GM20431 (cell line): ENCODE measurements around the gene DNAJC27.

Experiments used
- in situ Hi-C: fragments of 300-500 bp; cut with MseI, MboI; formaldehyde crosslinking; loops from one replicate; pipeline ENCODE4 v1.15.0; 2020; ENCODE audit warnings: low sequenced_read_pairs; ENCODE audit not compliant: unreplicated experiment

The DNAJC27 gene

GRCh38 chr2:24972315-24972961 is 683 bp upstream of the DNAJC27 start:
- in situ Hi-C loops, result no loop called here

DNA sequence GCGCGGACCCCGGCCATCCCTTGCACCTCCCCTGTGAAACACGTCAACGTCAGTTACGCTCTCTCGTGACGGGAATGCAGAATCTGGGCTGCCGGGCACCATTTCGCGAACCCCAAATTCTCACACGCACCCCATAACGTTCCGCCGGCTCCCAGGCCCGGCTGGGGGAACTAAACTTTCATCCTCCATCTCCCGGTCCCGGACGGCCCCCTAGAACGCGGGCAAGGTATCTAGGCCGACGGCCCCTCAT is 544 bp downstream of the DNAJC27 start:
- in situ Hi-C loops, result no loop called here

DNA sequence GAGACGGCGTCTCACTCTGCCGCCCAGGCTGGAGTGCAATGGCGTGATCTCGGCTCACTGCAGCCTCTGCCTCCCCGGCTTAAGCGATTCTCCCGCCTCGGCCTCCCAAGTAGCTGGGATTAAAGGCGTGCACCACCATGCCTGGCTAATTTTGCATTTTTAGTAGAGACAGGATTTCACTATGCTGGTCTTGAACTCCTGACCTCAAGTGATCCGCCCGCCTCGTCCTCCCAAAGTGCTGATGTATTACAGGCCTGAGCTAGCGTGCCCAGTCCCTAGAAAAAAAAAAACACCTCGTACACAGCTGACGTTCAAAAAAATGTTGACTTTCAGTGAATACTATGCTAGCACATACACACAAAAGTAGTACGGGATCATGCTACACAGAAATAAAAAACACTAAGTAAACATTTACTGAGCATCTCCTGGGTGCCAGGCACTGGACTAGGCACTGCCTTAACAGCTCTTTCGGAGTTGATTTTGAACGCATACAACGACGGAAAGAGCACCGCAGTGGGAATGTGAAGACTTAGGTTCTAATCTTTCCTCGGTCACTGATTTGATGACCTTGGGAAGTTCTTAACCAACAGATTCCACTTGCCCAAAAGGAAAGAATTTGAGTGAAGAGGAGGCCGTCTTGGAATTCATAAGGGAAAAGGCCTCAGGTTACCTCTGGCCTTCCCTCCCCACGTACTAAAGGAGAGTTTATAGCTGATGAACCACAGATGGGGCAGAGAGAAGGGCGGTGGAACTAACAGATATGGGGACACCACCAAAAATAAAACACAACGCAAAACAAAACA is 1.1 kb downstream of the DNAJC27 start:
- in situ Hi-C loops, result no loop called here

GRCh38 chr2:24969784-24970183 is 2.0 kb downstream of the DNAJC27 start:
- in situ Hi-C loops, result no loop called here

- in situ Hi-C loops, result no loop called here
Observed at GRCh38 chr2:24961903-24962302, 9.9 kb downstream of the DNAJC27 start.

DNA sequence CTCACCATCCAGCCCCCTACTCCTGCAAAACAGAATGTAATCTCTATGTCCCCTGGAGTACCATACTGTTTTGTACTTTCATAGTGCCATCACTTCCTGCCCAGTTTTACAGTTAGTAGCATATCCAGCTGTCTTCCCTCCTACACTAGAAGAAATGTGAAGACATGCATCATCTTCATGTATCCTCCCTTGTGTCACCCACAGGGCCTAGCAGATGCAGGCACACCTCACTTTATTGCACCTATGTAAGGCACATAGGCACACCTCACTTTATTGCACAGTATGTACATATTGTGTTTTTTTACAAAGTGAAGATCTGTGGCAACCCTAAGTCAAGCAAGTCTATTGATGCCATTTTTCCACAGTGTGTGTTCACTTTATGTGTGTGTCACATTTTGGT is 12.0 kb downstream of the DNAJC27 start:
- in situ Hi-C loops, result no loop called here

- in situ Hi-C loops, result no loop called here
Observed at GRCh38 chr2:24958411-24958935, 13.3 kb downstream of the DNAJC27 start.

DNA sequence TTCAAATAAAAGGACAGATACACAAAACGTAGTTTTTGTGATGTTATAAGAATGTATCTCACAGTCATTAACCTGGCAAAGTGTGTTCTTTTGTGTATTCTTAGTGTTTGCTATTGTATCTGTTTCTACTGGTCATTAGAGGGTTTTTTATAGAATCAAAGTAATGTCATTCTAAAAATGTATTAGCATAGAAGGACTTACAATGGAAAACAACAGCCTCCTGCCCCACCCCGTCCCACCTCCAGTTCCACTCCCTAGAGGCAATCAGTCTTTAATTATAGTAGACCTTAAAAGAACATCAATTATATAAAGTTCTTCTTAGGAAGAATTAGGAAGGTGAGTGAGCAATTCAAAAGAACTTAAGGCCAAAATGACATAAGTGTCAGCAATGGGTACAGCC is 13.8 kb downstream of the DNAJC27 start:
- in situ Hi-C loops, result no loop called here

DNA sequence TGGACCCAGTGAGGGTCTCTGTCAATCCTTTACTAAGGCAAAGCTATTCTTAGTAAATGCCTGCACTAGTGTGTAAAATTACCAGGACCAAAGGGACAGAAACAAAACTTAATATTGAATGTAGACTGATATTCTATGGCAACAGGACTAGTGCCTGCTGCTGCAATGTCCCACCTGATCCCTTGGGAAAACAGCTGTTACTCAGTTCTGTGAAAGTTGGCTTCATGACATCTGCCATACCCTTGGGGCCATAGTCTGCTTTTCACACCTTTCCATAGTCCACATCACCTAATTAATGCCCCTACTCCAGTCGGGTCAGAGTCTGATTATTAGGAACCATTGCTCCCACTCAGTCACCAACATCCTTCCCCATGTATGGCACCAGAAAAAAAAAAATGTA is 14.5 kb downstream of the DNAJC27 start:
- in situ Hi-C loops, result no loop called here

DNA sequence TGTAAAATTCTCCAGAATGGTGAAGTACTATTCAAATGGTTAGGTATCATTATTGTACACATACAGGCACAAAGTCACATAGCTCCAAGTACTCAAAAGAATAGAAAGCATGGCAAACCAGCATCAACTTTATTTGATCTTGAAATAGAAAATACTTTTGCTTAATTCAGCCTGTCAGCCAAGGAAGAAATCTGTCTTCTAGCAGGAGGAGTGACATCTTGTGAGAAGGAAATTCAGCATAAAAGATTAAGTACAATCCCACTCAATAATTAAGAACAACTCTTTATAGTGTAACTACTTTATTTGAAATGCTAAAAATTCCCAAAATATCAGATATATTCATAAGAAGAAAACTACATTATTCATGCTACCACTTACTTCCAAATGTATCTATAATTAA is 15.8 kb downstream of the DNAJC27 start:
- in situ Hi-C loops, result no loop called here

DNA sequence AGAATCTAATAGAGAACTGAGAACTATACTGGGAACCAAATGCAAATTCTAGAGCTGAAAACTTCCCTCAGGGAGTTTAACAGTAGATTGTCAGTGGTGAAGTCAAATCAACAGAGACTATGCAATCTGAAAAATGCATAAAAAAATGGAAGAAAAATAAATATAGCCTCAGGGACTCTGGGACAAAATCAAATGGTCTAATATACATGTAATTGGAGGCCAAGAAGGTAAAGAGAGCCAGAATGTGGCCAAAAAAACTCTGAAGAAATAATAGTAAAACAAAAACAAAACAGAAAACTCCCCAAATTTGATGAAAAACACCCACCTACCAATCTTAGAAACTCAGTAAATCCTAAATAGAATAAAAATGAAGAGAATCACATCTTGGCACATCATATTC is 16.5 kb downstream of the DNAJC27 start:
- in situ Hi-C loops, result no loop called here

DNA sequence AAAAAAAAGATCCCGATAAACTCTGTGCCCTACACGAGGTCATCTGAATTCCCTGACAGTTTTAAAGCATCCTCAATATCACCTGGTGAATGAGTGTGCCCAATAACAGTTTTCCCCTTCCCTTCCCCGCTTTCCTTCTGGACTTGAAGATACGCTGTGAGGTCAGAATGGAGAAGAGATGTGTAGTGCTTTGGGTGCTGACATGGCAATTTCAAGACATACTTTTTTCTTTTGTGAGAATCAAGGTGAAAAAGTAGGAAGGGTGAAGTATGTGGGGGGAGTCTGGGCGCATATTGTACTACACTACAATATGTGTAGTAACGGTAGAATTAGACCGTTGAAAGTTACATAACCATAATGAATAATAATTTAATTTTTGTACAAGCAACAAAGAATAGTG is 21.7 kb downstream of the DNAJC27 start:
- in situ Hi-C loops, result no loop called here

GRCh38 chr2:24948506-24948905 is 23.2 kb downstream of the DNAJC27 start:
- in situ Hi-C loops, result no loop called here

DNA sequence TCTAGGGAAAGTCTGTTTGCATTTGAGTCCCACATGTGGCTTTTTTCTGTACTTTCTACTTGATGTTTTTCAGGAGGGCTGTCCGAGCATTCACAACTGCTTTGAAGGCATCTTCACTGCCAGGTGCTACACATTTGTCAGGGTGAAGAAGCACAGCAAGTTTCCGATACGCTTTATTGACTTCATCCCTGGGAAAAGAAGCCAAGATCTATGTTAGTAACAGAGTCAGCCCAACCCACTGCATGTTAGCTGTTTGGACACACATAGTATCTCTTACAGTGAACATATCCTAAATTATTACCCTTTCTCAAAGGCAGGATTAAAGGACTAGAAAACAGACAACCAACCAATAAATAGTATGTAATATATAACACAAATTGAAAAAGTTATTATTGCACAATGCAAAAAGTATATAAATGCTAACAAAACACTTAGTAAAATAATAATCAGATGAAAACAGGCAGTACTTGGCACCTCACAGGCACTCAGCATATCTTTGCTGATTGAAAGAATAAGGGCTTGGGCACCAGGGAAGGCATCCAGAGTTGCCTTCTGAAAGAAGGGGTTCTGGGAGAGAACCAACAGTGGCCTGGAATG is 24.1 kb downstream of the DNAJC27 start:
- in situ Hi-C loops, result no loop called here

DNA sequence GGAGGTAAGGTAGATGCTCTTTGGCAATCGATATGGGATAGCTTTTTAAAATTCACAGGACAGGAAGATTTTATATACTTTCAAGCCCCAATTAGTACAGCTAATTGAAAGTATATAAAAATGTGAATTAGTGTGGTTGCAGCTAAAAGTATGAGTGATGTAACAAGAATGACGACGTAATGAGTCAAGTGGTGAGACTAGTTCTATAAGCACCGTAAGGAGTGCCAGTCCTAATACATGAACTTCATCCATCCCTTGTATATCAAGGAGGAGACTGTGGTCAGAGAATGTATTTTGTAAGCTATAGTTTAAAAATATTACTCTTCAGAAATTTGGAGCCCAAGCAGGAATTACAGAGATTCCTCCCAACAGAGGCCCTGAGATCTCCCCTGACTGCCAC is 25.8 kb downstream of the DNAJC27 start:
- in situ Hi-C loops, result no loop called here

DNA sequence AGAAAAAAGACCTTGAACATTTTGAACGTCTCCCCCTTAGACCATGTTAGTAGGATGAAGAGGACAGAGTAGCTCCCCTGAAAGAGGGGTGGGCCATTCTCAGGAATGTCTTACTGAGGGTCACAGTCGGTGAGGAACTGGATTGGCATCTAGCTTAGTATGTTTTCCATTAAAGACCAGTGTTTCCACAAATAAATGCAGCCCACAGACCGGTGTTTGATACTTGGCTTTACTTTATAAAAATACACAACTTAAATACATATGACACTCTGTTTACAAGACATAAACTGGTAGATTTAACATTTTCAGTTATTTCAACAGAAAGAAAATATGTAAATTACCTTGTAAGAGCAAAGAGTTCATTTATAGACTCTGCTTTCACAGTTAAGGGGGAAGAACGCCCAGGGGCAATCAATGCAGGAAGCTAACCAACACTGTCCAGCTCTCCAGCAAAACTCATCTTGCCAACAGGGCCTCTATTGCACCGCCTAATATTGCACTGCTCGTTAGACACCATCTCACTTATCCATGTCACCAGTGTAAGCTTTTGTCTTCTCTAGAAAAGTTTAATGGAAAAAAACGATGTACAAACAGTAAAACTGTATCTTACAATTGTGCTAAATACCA is 28.2 kb downstream of the DNAJC27 start:
- in situ Hi-C loops, result no loop called here

- in situ Hi-C loops, result no loop called here
Observed at GRCh38 chr2:24939353-24939752, 32.4 kb downstream of the DNAJC27 start.

- in situ Hi-C loops, result no loop called here
Observed at GRCh38 chr2:24937236-24937635, 34.5 kb downstream of the DNAJC27 start.

DNA sequence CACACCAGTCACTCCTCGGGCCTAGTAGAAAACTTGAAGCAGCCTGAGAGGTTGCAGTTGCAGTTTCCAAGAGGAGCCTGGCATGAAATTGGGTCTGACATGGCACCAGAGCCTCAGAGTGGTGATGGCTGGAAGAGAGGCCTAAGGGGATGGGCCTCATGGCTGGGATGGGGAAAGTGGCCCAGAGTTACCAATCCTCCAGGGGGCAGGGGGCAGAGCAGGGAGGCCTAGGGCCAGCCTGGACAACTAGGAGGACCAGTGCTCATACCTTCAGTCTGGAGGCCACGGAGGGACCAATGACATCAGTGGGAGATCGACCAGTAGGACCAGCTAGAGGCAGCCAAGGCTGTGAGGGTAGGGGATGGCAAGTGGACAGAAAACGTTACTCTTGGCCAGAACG is 36.6 kb downstream of the DNAJC27 start:
- in situ Hi-C loops, result no loop called here

- in situ Hi-C loops, result no loop called here
Observed at GRCh38 chr2:24932715-24933114, 39.0 kb downstream of the DNAJC27 start.

GRCh38 chr2:24930768-24931167 is 41.0 kb downstream of the DNAJC27 start:
- in situ Hi-C loops, result no loop called here
